Activated T-cell treated with anti-CD3 and anti-CD28 coated beads, Interleukin-2, amount 50 U/mL, for 24 hours (primary cell): ENCODE results near the gene SERPINI1.

ENCODE experiments used
- DNase-seq: peaks from one replicate; pipeline ENCODE4 v3.0.0-alpha.2; 2020
- H3K27ac Mint-ChIP-seq: 2 replicates; pipeline ENCODE4 v1.8.0; 2020; ENCODE audit warnings: mild to moderate bottlenecking, mixed read lengths
- H3K27me3 Mint-ChIP-seq: 2 replicates; pipeline ENCODE4 v1.8.0; 2020; ENCODE audit warnings: mixed read lengths
- H3K36me3 Mint-ChIP-seq: 2 replicates; pipeline ENCODE4 v1.8.0; 2020; ENCODE audit warnings: low read depth, mixed read lengths
- H3K4me1 Mint-ChIP-seq: 2 replicates; pipeline ENCODE4 v1.8.0; 2020; ENCODE audit warnings: low read depth, mixed read lengths
- H3K4me3 Mint-ChIP-seq: 2 replicates; pipeline ENCODE4 v1.8.0; 2020; ENCODE audit warnings: mild to moderate bottlenecking, moderate library complexity, mixed read lengths
- H3K9me3 Mint-ChIP-seq: 2 replicates; pipeline ENCODE4 v1.8.0; 2020; ENCODE audit warnings: mixed read lengths

The SERPINI1 gene

DNA sequence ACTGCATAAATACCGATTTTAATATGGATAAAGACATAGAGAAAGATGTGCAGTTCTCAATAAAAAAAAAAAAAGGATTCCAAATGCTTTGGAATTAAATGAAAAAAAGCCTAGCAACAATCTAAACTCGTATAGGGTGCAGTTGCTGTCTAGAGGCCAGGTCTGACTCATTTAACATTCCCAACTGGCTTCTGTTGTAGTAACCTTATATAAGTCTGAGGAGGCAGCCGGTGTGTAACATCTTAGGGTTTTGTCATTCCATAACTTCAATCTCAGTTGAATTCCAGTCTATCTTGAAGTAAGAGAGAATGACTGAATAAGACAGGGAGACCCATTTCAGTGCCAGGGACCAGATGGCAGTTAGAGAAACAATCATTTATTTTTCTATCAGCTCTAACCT lies 7.3 kb upstream of the SERPINI1 start:
- no peak for DNase-seq
- no peaks in the 10 kb centered on the region for H3K9me3 Mint-ChIP-seq
- H3K36me3 Mint-ChIP-seq, result peaks cover 36% of the 10 kb centered on the region
- H3K27me3 Mint-ChIP-seq, result no peaks in the 10 kb centered on the region
- peaks cover 85% of the 10 kb centered on the region for H3K4me1 Mint-ChIP-seq
- no peak overlapping the region for H3K4me3 Mint-ChIP-seq
- no peak overlapping the region for H3K27ac Mint-ChIP-seq

DNA sequence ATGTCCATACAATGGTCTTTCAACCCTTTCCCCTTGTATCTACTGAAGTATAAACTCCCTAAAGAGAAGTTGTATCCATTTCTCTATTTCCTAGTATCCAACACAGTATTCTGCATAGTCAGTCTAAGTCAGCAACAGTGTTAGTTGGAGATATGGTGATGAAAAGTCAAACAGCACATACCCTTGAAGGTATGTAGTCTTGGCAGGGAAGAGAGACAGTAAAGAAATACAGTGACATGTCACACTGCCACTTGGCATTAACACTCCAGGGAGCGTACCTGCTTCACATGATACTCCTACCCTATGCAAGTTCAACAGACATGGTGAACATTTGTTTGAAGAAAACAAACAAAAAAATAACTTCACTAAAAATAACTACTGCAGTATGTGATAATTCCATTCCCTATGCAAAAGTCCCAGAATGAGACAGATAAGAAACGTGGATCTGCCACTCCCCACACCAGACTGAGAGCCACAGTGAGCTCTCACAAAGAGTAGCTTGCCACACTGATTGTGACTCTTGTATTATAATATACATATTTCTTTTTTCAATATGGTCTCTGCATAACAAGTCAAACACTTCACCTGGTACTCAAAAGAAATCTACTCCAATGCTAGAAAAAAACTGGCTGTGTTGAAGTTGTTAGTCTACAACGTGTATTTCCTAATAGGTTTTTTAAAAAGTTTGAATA lies 6.7 kb upstream of the SERPINI1 start:
- DNase-seq, result no peak
- no peaks in the 10 kb centered on the region for H3K9me3 Mint-ChIP-seq
- no peak overlapping the region for H3K27ac Mint-ChIP-seq
- H3K36me3 Mint-ChIP-seq, result peaks cover 31% of the 10 kb centered on the region
- H3K4me3 Mint-ChIP-seq, result no peak overlapping the region
- H3K4me1 Mint-ChIP-seq, result peaks cover 85% of the 10 kb centered on the region
- H3K27me3 Mint-ChIP-seq, result no peaks in the 10 kb centered on the region

DNA sequence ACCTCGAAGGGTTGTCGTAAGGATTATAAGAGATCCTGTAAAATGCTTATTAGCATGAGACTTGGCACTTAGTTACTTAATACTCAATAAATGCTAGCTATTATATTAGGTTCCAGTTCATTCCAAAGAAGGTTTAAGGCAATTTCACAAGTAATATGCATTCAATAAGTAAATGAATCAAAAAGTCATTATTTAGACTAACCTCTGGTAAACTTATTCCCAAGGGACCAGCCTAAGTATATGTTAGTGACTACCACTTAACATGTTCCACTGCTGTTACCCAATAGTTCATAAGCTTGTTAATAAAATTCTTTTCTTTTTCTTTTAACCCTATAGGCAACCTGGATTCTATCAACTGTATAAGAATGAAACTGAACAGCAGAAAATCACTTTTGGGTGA lies 5.9 kb upstream of the SERPINI1 start:
- Mint-ChIP-seq H3K4me1 (peaks cover 77% of the 10 kb centered on the region), H3K27me3 (no peaks in the 10 kb centered on the region), H3K4me3 (no peak overlapping the region), H3K9me3 (no peaks in the 10 kb centered on the region), H3K27ac (no peak overlapping the region), H3K36me3 (peaks cover 24% of the 10 kb centered on the region)
- DNase-seq, result no peak

DNA sequence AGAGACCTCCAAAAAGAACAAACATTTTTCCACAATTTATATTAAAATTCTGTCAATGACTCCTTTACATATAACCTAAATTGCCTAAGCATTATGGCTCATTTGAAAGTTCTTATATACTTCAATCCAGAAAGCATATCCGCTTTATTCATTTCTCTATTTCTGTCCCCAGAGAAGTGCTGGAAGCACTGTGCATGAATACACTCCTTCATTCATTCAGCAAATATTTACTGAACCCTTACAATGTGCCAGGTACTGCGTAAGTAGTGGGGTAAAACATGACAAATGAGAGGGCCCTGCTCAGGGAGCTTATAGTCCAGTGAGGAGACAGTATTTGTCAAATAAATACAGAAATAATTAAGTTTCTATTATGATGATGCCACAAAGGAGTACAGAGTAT lies 4.1 kb upstream of the SERPINI1 start:
- Mint-ChIP-seq H3K4me1 (peaks cover 69% of the 10 kb centered on the region), H3K9me3 (no peaks in the 10 kb centered on the region), H3K4me3 (no peak overlapping the region), H3K36me3 (peaks cover 20% of the 10 kb centered on the region), H3K27me3 (no peaks in the 10 kb centered on the region), H3K27ac (no peak overlapping the region)
- DNase-seq, result no peak

- Mint-ChIP-seq H3K4me1 (peaks cover 58% of the 10 kb centered on the region), H3K36me3 (peaks cover 20% of the 10 kb centered on the region), H3K27me3 (no peaks in the 10 kb centered on the region), H3K27ac (peak overlapping the region; percentile 16), H3K4me3 (no peak overlapping the region), H3K9me3 (no peaks in the 10 kb centered on the region)
- DNase-seq, result no peak
Observed at GRCh38 chr3:167732313-167733065, 3.0 kb upstream of the SERPINI1 start.

- Mint-ChIP-seq H3K27ac (no peak overlapping the region), H3K4me3 (no peak overlapping the region), H3K36me3 (peaks cover 15% of the 10 kb centered on the region), H3K4me1 (peaks cover 49% of the 10 kb centered on the region), H3K27me3 (no peaks in the 10 kb centered on the region), H3K9me3 (no peaks in the 10 kb centered on the region)
- no peak for DNase-seq
Observed at GRCh38 chr3:167733961-167734497, 1.5 kb upstream of the SERPINI1 start.

- Mint-ChIP-seq H3K27me3 (no peaks in the 10 kb centered on the region), H3K4me1 (peaks cover 43% of the 10 kb centered on the region), H3K4me3 (no peak within 1 kb of the TSS), H3K9me3 (no peaks in the 10 kb centered on the region), H3K36me3 (peaks cover 15% of the 10 kb centered on the region), H3K27ac (no peak within 1 kb of the TSS)
- DNase-seq, result peak; percentile 96
Observed at GRCh38 chr3:167734498-167735232, 856 bp upstream of the SERPINI1 start, which contains the start of gene PDCD10. Gene PDCD10 (minus strand): TSS chr3:167734892. CDS start chr3:167720157, 14,735 bp downstream.

DNA sequence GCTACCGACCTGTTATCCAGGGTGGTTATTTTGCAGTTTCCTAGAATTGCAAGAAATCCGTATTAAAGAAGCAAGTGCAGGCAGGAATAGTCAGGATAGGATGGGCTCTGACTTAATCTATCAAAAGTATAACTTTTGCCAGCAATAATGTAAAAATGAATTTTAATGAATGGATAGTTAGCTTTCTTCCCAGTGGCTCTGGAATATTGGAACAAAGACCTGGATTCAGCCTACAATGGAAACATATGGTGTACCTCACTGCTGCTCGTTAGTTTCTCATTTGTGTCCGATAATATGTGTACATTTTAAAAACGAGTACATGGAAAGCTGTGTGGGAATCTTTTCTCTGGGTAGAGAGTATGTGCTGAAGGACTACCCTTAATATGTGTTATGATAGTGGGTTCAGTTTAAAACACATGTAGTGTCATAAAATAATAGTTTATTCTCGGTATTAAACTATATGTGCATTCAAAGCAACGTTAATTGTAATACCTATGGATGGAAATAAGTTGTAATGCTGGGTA lies 805 bp downstream of the SERPINI1 start:
- peaks cover 36% of the 10 kb centered on the region for H3K4me1 Mint-ChIP-seq
- no peaks in the 10 kb centered on the region for H3K9me3 Mint-ChIP-seq
- peaks cover 15% of the 10 kb centered on the region for H3K36me3 Mint-ChIP-seq
- no peak overlapping the region for H3K4me3 Mint-ChIP-seq
- DNase-seq, result no peak
- H3K27me3 Mint-ChIP-seq, result no peaks in the 10 kb centered on the region
- peak overlapping the region; percentile 53 for H3K27ac Mint-ChIP-seq

GRCh38 chr3:167736997-167737396 lies 1.5 kb downstream of the SERPINI1 start:
- Mint-ChIP-seq H3K27me3 (no peaks in the 10 kb centered on the region), H3K9me3 (no peaks in the 10 kb centered on the region), H3K4me1 (peaks cover 29% of the 10 kb centered on the region), H3K4me3 (no peak overlapping the region), H3K36me3 (peaks cover 9% of the 10 kb centered on the region), H3K27ac (no peak overlapping the region)
- no peak for DNase-seq

DNA sequence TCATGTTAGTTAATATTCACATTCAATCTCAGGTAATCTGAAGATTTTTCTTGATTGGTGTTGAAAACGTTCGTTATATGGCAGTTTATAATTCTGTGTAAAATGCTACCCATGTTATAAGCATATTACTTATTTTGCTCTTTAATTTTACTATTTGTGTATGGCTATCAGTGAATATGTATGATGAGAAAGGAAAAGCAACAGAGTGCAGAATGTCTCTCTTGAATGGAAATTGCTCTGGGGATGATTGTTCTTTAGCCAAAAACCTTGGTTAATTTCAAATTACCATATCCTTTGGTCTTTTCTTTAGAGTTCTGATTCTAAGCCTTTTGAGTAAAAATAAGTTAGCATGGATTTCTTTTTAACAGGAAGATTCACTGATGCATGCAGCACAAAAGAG lies 2.5 kb downstream of the SERPINI1 start:
- no peaks in the 10 kb centered on the region for H3K9me3 Mint-ChIP-seq
- no peak for DNase-seq
- peaks cover 19% of the 10 kb centered on the region for H3K4me1 Mint-ChIP-seq
- no peaks in the 10 kb centered on the region for H3K36me3 Mint-ChIP-seq
- H3K27me3 Mint-ChIP-seq, result no peaks in the 10 kb centered on the region
- no peak overlapping the region for H3K4me3 Mint-ChIP-seq
- H3K27ac Mint-ChIP-seq, result no peak overlapping the region

GRCh38 chr3:167739190-167739810 lies 3.8 kb downstream of the SERPINI1 start:
- H3K4me3 Mint-ChIP-seq, result no peak overlapping the region
- H3K27me3 Mint-ChIP-seq, result no peaks in the 10 kb centered on the region
- H3K4me1 Mint-ChIP-seq, result peaks cover 23% of the 10 kb centered on the region
- DNase-seq, result no peak
- H3K27ac Mint-ChIP-seq, result no peak overlapping the region
- no peaks in the 10 kb centered on the region for H3K9me3 Mint-ChIP-seq
- no peaks in the 10 kb centered on the region for H3K36me3 Mint-ChIP-seq

DNA sequence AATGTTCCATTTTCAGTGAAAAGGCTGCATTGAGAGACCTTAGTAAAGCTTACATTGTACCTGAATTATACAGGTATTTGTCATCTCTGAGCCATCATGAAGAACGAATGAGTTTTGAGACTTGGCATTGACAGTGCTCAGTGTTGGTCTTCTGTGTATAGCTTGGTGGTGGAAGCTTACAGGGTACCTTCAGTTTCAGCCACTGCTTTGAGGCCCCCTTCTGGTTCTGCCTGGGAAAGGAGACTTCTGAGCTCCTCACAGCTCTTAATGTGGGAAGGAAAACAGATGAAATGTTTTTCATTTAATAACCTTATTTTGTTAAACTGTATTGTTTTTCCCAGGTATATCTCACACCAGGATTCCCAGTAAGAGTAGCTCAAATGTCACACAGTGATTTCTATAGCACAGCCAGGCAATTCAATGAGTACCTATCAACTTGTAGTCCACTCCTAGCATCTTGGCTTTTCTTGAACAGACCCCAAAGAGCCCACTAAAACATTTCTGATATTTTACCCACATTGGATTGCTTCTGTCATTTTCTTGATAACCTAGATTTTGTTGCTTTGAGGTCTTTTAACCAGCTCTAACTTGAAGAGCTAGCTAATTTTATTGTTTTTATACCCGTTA lies 5.6 kb downstream of the SERPINI1 start:
- peaks cover 23% of the 10 kb centered on the region for H3K4me1 Mint-ChIP-seq
- H3K27ac Mint-ChIP-seq, result no peak overlapping the region
- no peak for DNase-seq
- H3K9me3 Mint-ChIP-seq, result no peaks in the 10 kb centered on the region
- H3K36me3 Mint-ChIP-seq, result no peaks in the 10 kb centered on the region
- no peak overlapping the region for H3K4me3 Mint-ChIP-seq
- no peaks in the 10 kb centered on the region for H3K27me3 Mint-ChIP-seq

DNA sequence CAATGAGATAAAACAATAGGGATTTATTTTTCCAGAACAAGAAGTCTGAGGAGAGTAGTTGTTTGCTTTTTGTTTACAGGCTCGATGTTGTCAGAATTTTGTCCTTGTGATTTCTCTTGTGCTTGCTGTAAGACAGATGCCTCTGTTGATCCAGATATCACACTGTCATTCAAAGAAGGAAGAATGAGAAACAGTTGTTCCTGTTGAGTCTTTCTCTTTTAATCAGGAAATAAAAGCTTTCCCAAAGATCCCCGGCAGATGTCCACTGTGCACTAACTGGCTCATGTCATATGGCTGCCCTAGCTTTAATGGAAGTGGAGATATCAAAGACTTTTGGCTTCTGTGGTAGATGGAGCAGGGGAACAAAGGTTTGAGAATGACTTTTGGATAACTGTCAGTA lies 6.8 kb downstream of the SERPINI1 start:
- H3K27me3 Mint-ChIP-seq, result no peaks in the 10 kb centered on the region
- peaks cover 25% of the 10 kb centered on the region for H3K4me1 Mint-ChIP-seq
- no peak overlapping the region for H3K4me3 Mint-ChIP-seq
- no peak for DNase-seq
- no peak overlapping the region for H3K27ac Mint-ChIP-seq
- no peaks in the 10 kb centered on the region for H3K9me3 Mint-ChIP-seq
- H3K36me3 Mint-ChIP-seq, result no peaks in the 10 kb centered on the region

DNA sequence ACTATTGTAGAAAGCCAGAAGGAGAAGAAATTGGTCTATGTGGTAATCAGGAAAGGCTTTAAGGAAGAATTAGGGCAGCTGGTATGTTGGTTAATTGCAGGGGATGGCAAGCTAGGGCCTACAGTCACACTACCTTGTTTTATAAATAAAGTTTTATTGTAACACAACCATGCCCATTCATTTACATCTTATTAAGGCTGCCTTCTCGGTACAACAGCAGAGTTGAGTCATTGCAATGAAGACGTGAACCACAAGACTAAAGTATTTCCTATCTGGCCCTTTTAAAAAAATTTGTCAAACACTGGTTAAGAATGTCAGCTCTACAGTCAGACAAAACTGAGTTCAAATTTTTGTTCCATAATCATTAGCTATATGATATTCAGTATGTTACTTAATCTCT lies 8.3 kb downstream of the SERPINI1 start:
- Mint-ChIP-seq H3K9me3 (no peaks in the 10 kb centered on the region), H3K4me3 (no peak overlapping the region), H3K27me3 (no peaks in the 10 kb centered on the region), H3K27ac (peak overlapping the region; percentile 20), H3K4me1 (peaks cover 18% of the 10 kb centered on the region), H3K36me3 (no peaks in the 10 kb centered on the region)
- DNase-seq, result no peak
